ENCODE results near the gene ERH. TPM values are rescaled to one million over a fixed set of nuclear protein-coding genes. Genes with fewer than 3 reads are reported as not detected.

Gene ERH
- total RNA-seq, 1 donor from 2014 or later = 158 TPM

Other genes starting within 250 kb of the ERH start
- gene DCAF5, start 245.2 kb downstream of the ERH start, total RNA-seq = 24.8 TPM
- gene EXD2, start 206.8 kb downstream of the ERH start, total RNA-seq = 15.7 TPM
- gene GALNT16, start 138.1 kb downstream of the ERH start, total RNA-seq = 18.1 TPM
- gene SLC39A9, start 393 bp upstream of the ERH start, total RNA-seq = 70.9 TPM
- 0.20 TPM for gene PLEKHD1, start 86.4 kb upstream of the ERH start, total RNA-seq
- gene CCDC177, start 176.6 kb upstream of the ERH start, total RNA-seq = not detected
- gene SUSD6, start 213.3 kb upstream of the ERH start, total RNA-seq = 18.5 TPM

Data from skin of body (tissue), 1 donor.